HAP-1 (cell line): ENCODE results near the gene SLC9A3.

Source experiments
- DNase-seq, 2 experiments: peaks; one replicate each; pipeline ENCODE4 v3.0.0-alpha.2; 2016 to 2020; ENCODE audit warnings: low spot score in 2 of 2
- H3K27me3 ChIP-seq: fragments of 250-450 bp; sonication (Bioruptor Pico); 2 replicates; pipeline ENCODE4 v1.5.1; 2020; ENCODE audit warnings: low read depth, mild to moderate bottlenecking, moderate library complexity
- H3K36me3 ChIP-seq: fragments of 250-450 bp; sonication (Bioruptor Pico); replicated peaks from 2 replicates; pipeline ENCODE4 v1.5.1; 2020; ENCODE audit warnings: mild to moderate bottlenecking
- H3K4me1 ChIP-seq: fragments of 250-450 bp; sonication (Bioruptor Pico); 2 replicates; pipeline ENCODE4 v1.5.1; 2020; ENCODE audit warnings: mild to moderate bottlenecking
- H3K4me3 ChIP-seq: fragments of 250-450 bp; sonication (Bioruptor Pico); 2 replicates; pipeline ENCODE4 v1.5.1; 2020; ENCODE audit warnings: mild to moderate bottlenecking, moderate library complexity
- H3K9me3 ChIP-seq: fragments of 250-450 bp; sonication (Bioruptor Pico); 2 replicates; pipeline ENCODE4 v1.5.1; 2020; ENCODE audit warnings: mild to moderate bottlenecking, moderate library complexity
- in situ Hi-C: fragments of 300-500 bp; cut with MboI; formaldehyde crosslinking; loops from 3 replicates; pipeline ENCODE4 v1.14.3; 2020; ENCODE audit warnings: low sequenced_read_pairs, inconsistent platforms, mixed read lengths

SLC9A3 gene

DNA sequence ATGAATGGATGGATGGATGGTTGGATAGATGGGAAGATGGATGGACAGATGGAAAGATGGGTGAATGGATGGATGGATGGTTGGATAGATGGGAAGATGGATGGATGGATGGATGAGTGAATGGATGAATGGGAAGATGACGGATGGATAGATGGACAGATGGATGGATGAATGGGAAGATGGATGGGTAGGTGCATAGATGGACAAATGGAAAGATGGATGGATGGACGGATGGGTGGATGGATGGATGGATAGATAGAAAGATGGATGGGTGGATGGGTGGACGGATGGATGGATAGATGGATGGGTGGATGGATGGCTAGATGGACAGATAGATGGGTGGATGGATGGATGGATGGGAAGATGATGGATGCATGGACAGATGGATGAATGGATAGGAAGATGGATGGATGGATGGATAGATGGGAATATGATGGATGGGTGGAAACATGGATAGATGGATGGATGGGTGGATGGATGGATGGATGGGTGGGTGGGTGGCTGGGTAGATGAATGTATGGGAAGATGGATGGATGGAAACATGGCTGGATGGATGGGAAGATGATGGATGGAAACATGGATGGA, 97.8 kb downstream of the SLC9A3 start:
- in situ Hi-C loops = no loop called here

DNA sequence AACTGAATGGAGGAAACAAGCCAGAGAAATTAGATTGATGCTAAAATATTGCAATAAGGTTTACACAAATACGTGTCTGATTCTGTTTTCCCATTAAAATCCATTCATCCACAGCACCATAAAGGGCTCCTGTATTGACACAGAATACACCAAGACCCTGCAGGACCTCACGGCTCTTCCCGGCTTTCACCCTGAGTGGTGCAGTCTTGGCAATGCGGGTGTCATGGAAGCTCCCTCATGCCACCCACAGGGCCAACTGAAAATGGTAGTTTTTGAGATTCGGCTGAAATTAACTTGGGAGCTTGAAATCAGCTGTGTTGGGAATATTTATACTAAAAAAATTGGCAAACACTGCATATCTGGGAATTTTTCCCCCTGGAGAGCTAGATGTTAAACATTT, 98.5 kb downstream of the SLC9A3 start:
- Histone ChIP-seq H3K27me3 (no peaks in the 10 kb centered on the region), H3K9me3 (no peaks in the 10 kb centered on the region), H3K4me3 (no peak overlapping the region), H3K4me1 (no peaks in the 10 kb centered on the region), H3K36me3 (no peaks in the 10 kb centered on the region; the same call in 1 of the 2 replicates)
- DNase-seq = no peak
- in situ Hi-C loops = no loop called here

More for the DNA sequence above, 97.8 kb downstream of the SLC9A3 start:
- Histone ChIP-seq H3K36me3 (no peaks in the 10 kb centered on the region; the same call in 1 of the 2 replicates), H3K4me1 (no peaks in the 10 kb centered on the region), H3K27me3 (no peaks in the 10 kb centered on the region), H3K4me3 (no peak overlapping the region), H3K9me3 (no peaks in the 10 kb centered on the region)
- no peak for DNase-seq

DNA sequence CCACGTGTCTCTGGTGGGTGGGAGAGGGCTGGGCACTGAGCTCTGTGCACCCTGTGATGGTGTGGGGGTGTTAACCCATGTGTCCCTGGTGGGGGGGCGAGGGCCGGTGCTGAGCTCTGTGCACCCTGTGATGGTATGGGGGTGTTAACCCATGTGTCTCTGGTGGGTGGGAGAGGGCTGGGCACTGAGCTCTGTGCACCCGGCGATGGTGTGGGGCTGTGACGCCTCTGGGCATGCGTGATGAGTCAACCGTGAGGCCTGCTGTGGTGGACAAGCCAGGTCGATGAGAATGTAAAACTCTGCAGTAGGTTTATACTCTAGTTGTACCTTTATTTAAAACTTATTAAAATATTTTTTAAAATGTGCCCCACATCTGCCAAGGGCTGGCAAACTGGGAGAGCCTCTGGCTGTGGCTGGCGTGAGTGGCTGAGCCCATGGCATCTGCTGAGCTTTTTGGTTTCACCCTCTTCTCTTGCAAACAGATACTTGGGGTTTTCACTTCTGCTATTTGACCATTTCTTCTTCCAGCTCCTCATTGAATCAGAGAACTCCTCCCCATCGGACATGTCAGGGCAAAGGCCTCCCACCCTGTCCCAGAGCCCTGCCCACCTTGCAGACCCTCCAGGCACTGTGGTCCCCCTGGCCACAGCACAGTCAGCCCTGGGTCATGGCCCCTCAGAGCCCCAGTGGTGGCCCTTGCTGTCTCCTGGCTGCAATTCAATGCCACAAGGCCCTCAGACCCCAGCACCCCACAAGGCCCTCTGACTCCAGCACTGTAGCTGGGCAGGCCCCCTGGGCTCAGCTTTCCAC, 99.7 kb downstream of the SLC9A3 start:
- Histone ChIP-seq H3K9me3 (no peaks in the 10 kb centered on the region), H3K36me3 (no peaks in the 10 kb centered on the region; the same call in 1 of the 2 replicates), H3K4me3 (no peak overlapping the region), H3K27me3 (no peaks in the 10 kb centered on the region), H3K4me1 (no peaks in the 10 kb centered on the region)
- no peak for DNase-seq
- in situ Hi-C loops = no loop called here

DNA sequence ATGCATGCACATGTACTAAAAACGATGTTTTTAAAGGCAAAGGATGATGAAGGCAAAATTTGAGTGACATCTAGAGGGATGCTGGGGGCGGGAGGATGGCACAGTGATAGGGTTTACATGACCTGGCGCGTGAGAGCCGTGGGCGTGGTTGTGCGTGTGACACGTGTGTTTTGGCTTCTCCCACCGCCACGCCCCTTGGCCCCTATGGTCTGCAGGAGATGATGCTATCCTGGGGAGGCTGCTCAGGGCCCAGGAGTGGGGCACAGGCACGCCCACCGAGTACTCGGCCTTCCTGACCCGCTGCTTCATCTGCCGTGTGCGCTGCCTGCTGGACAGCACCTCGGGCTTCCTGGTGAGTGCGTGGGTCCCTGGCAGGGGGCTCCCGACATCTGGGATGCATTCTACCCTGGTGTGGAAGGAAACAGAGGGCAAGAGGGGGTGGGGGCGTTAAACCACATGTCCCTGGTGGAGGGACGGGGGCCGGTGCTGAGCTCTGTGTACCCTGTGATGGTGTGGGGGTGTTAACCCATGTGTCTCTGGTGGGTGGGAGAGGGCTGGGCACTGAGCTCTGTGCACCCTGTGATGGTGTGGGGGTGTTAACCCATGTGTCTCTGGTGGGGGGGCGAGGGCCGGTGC, 100.5 kb downstream of the SLC9A3 start:
- no peaks in the 10 kb centered on the region; the same call in 1 of the 2 replicates for H3K36me3 ChIP-seq
- H3K4me3 ChIP-seq = no peak overlapping the region
- no peak for DNase-seq
- H3K9me3 ChIP-seq = no peaks in the 10 kb centered on the region
- in situ Hi-C loops = no loop called here
- H3K27me3 ChIP-seq = no peaks in the 10 kb centered on the region
- no peaks in the 10 kb centered on the region for H3K4me1 ChIP-seq

DNA sequence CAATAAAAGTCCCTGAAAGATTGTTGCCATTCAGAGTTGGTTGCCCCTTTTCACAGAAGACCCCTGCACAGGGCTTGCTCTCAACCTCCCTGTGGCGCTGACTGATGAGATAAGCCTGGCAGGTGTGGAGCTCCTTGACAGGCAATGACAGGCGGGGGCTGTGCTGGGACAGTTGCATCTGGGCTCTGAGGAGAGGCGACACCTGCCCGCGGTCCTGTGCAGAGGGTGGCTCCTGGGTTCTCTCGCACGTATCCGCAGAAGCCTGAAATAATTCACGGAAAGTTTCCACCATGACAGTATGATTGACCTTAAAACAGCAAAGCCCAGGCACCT, 101.0 kb downstream of the SLC9A3 start:
- no peak for DNase-seq
- Histone ChIP-seq H3K4me1 (no peaks in the 10 kb centered on the region), H3K27me3 (no peaks in the 10 kb centered on the region), H3K9me3 (no peaks in the 10 kb centered on the region), H3K36me3 (no peaks in the 10 kb centered on the region), H3K4me3 (no peak overlapping the region)
- in situ Hi-C loops = no loop called here

DNA sequence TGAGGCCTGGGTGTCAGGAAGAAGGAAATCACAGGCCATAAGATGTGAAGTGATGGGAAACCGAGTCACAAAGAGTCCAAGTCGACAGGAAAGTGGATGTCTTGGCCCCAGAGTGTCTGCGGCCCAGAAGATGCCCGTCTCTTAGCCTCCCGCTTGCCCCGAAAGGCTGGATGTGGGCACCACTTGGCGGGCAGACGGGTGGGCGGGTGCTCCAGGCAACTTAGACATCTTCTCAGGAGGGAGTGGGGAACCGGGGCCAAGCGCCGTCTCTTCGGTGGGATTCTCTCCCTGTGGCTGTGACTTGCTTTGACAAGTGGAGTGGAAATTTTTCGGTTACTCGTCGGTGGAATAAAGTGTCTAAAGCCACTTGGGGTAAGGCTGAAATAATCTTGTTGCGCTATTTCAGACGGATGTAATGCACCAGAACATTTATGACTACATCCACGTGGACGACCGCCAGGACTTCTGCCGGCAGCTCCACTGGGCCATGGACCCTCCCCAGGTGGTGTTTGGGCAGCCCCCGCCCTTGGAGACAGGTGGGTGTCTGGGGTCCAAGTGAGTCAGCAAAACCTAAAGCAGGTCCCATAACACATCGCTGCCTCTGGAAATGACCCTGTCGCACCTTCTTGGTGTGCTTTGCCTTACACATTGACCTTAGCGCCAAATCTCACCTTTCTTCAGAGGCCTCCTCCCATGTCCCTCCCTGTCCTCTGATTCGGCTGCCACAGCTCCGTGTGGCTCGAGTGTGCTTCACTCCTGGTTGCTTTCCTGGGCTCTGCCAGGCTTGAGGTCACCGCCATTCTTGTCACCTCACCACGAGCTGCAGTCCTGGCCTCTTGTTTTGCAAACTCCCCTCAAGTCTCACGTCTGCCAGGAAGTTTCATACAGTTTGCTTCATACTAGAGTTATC, 101.7 kb downstream of the SLC9A3 start:
- no peak for DNase-seq
- Histone ChIP-seq H3K27me3 (no peaks in the 10 kb centered on the region), H3K9me3 (no peaks in the 10 kb centered on the region), H3K4me3 (no peak overlapping the region), H3K4me1 (no peaks in the 10 kb centered on the region), H3K36me3 (no peaks in the 10 kb centered on the region)
- in situ Hi-C loops = no loop called here

- DNase-seq = no peak
- in situ Hi-C loops = no loop called here
- no peak overlapping the region for H3K4me3 ChIP-seq
- no peaks in the 10 kb centered on the region for H3K9me3 ChIP-seq
- H3K27me3 ChIP-seq = no peaks in the 10 kb centered on the region
- no peaks in the 10 kb centered on the region for H3K36me3 ChIP-seq
- no peaks in the 10 kb centered on the region for H3K4me1 ChIP-seq
Measured at GRCh38 chr5:421901-422300, 102.3 kb downstream of the SLC9A3 start.

- no peaks in the 10 kb centered on the region for H3K36me3 ChIP-seq
- DNase-seq = no peak
- no peaks in the 10 kb centered on the region for H3K27me3 ChIP-seq
- H3K4me1 ChIP-seq = no peaks in the 10 kb centered on the region
- H3K9me3 ChIP-seq = no peaks in the 10 kb centered on the region
- H3K4me3 ChIP-seq = no peak overlapping the region
- in situ Hi-C loops = no loop called here
Measured at GRCh38 chr5:421287-421880, 102.9 kb downstream of the SLC9A3 start.

DNA sequence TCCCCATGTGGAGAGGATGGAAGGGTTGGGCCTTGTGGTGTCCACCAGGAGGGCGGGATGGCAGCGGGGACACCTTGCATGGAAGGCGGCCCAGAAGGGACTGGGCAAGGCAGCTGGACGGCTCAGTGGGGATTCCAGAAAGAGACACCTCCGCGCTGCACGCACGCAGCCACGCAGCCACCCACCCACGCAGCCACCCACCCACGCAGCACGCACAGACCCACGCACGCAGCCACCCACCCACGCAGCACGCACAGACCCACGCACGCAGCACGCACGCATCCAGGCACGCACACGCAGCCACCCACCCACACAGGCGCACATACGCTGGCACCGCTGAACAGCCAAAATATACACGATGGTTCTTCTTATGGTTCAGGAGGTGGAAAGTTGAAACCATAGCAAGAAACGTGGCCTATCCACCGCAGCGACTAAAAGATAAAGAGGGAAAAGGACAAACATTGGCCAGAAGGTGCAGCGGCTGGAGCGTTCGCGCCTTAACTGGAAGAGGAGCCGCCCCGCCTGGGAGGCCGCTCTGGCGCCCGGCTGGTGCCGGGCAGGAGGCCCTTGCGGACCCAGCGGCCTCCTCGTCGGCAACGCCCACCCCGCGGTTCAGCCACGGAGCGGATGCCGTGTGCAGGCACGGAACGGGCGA, 103.5 kb downstream of the SLC9A3 start:
- Histone ChIP-seq H3K36me3 (no peaks in the 10 kb centered on the region), H3K27me3 (no peaks in the 10 kb centered on the region), H3K9me3 (no peaks in the 10 kb centered on the region), H3K4me1 (no peaks in the 10 kb centered on the region), H3K4me3 (no peak overlapping the region)
- DNase-seq = no peak
- in situ Hi-C loops = no loop called here
